ENCODE measurements around the gene JUN.

The JUN gene

GRCh38 chr1:58782178-58783089 is 1.4 kb downstream of the JUN start:
- DNase-seq, result peak; percentile 47

- peak; percentile 54 for DNase-seq
Measured at GRCh38 chr1:58781541-58782177, 2.2 kb downstream of the JUN start.

GRCh38 chr1:58780836-58781452 is 2.9 kb downstream of the JUN start:
- no peak for DNase-seq

- no peak for DNase-seq
Measured at GRCh38 chr1:58780411-58780810, 3.4 kb downstream of the JUN start.

GRCh38 chr1:58779801-58780382 is 4.0 kb downstream of the JUN start:
- no peak for DNase-seq

GRCh38 chr1:58779059-58779754 is 4.6 kb downstream of the JUN start:
- DNase-seq, result no peak

- no peak for DNase-seq
Measured at GRCh38 chr1:58778385-58779000, 5.4 kb downstream of the JUN start.

GRCh38 chr1:58774027-58774426 is 9.8 kb downstream of the JUN start:
- no peak for DNase-seq

- peak; percentile 95 for DNase-seq
Measured at GRCh38 chr1:58773406-58773840, 10.4 kb downstream of the JUN start.

GRCh38 chr1:58769809-58770320 is 14.0 kb downstream of the JUN start:
- no peak for DNase-seq

GRCh38 chr1:58768971-58769808 is 14.7 kb downstream of the JUN start:
- DNase-seq, result no peak

- no peak for DNase-seq
Measured at GRCh38 chr1:58768191-58768731, 15.6 kb downstream of the JUN start.

GRCh38 chr1:58767143-58767542 is 16.7 kb downstream of the JUN start:
- DNase-seq, result no peak

- no peak for DNase-seq
Measured at GRCh38 chr1:58765441-58765840, 18.4 kb downstream of the JUN start.

GRCh38 chr1:58765006-58765405 is 18.8 kb downstream of the JUN start:
- DNase-seq, result no peak

- no peak for DNase-seq
Measured at GRCh38 chr1:58764294-58764978, 19.4 kb downstream of the JUN start.

GRCh38 chr1:58763214-58763613 is 20.6 kb downstream of the JUN start:
- no peak for DNase-seq

GRCh38 chr1:58762806-58763205 is 21.0 kb downstream of the JUN start:
- no peak for DNase-seq

GRCh38 chr1:58755468-58755872 is 28.4 kb downstream of the JUN start:
- DNase-seq, result no peak

All from SHP77 treated with DMSO at 0.1 percent for 48 hours (cell line).